ENCODE results near the gene FOXE1. TPM values are rescaled to one million over a fixed set of nuclear protein-coding genes. Genes with fewer than 3 reads are reported as not detected.

The FOXE1 gene
- polyA plus RNA-seq, 1 experiment, result 0.07 TPM

GRCh38 chr9:97858826-97859225 lies 5.8 kb downstream of the FOXE1 start:
- POLR2A ChIA-PET, result no interaction called here
- CTCF ChIA-PET, result no interaction called here
- no peak for TF ChIP-seq CTCF (IDR thresholded peaks at IDR 0.05; ENCODE audit: low read depth, low read length)
- no peak for DNase-seq (ENCODE audit: low read depth, low spot score)
- Histone ChIP-seq H3K4me3 (ENCODE audit: low read depth, low read length) (no peak overlapping the region), H3K27me3 (ENCODE audit: control insufficient read depth, insufficient read depth, low read length) (peaks cover 77% of the 10 kb centered on the region), H3K27ac (ENCODE audit: low read depth, low read length) (no peak overlapping the region), H3K9me3 (ENCODE audit: control insufficient read depth, insufficient read depth, low read length) (peaks cover 6% of the 10 kb centered on the region; the same call in 1 of the 2 replicates)

GRCh38 chr9:97859346-97859745 lies 6.3 kb downstream of the FOXE1 start:
- ChIA-PET POLR2A (no interaction called here), CTCF (no interaction called here)
- DNase-seq (ENCODE audit: low read depth, low spot score), result no peak
- H3K4me3 ChIP-seq (ENCODE audit: low read depth, low read length), result no peak overlapping the region
- H3K27ac ChIP-seq (ENCODE audit: low read depth, low read length), result no peak overlapping the region
- H3K9me3 ChIP-seq (ENCODE audit: control insufficient read depth, insufficient read depth, low read length), result peaks cover 6% of the 10 kb centered on the region; the same call in 1 of the 2 replicates
- TF ChIP-seq CTCF (IDR thresholded peaks at IDR 0.05; ENCODE audit: low read depth, low read length), result no peak
- peaks cover 79% of the 10 kb centered on the region for H3K27me3 ChIP-seq (ENCODE audit: control insufficient read depth, insufficient read depth, low read length)

- CTCF ChIA-PET, result no interaction called here
- POLR2A ChIA-PET, result no interaction called here
- TF ChIP-seq CTCF (IDR thresholded peaks at IDR 0.05; ENCODE audit: low read depth, low read length), result no peak
- no peaks in the 10 kb centered on the region; the same call in 1 of the 2 replicates for H3K9me3 ChIP-seq (ENCODE audit: control insufficient read depth, insufficient read depth, low read length)
- H3K27me3 ChIP-seq (ENCODE audit: control insufficient read depth, insufficient read depth, low read length), result peaks cover 70% of the 10 kb centered on the region
- DNase-seq (ENCODE audit: low read depth, low spot score), result no peak
- H3K4me3 ChIP-seq (ENCODE audit: low read depth, low read length), result no peak overlapping the region
- H3K27ac ChIP-seq (ENCODE audit: low read depth, low read length), result no peak overlapping the region
Observed at GRCh38 chr9:97860451-97861147, 7.6 kb downstream of the FOXE1 start.

GRCh38 chr9:97861148-97861475 lies 8.1 kb downstream of the FOXE1 start:
- no peak for DNase-seq (ENCODE audit: low read depth, low spot score)
- H3K4me3 ChIP-seq (ENCODE audit: low read depth, low read length), result no peak overlapping the region
- TF ChIP-seq CTCF (IDR thresholded peaks at IDR 0.05; ENCODE audit: low read depth, low read length), result no peak
- ChIA-PET CTCF (no interaction called here), POLR2A (no interaction called here)
- no peak overlapping the region for H3K27ac ChIP-seq (ENCODE audit: low read depth, low read length)
- H3K27me3 ChIP-seq (ENCODE audit: control insufficient read depth, insufficient read depth, low read length), result peaks cover 65% of the 10 kb centered on the region
- H3K9me3 ChIP-seq (ENCODE audit: control insufficient read depth, insufficient read depth, low read length), result no peaks in the 10 kb centered on the region; the same call in 1 of the 2 replicates

- Histone ChIP-seq H3K4me3 (ENCODE audit: low read depth, low read length) (no peak overlapping the region), H3K9me3 (ENCODE audit: control insufficient read depth, insufficient read depth, low read length) (no peaks in the 10 kb centered on the region), H3K27me3 (ENCODE audit: control insufficient read depth, insufficient read depth, low read length) (peaks cover 45% of the 10 kb centered on the region), H3K27ac (ENCODE audit: low read depth, low read length) (no peak overlapping the region)
- POLR2A ChIA-PET, result no interaction called here
- CTCF ChIA-PET, result no interaction called here
- no peak for TF ChIP-seq CTCF (IDR thresholded peaks at IDR 0.05; ENCODE audit: low read depth, low read length)
- DNase-seq (ENCODE audit: low read depth, low spot score), result no peak
Observed at GRCh38 chr9:97863314-97863713, 10.3 kb downstream of the FOXE1 start.
